ENCODE data around the gene CLIP3.
A peak's percentile ranks its signal among the peaks of the same experiment; 100 is the strongest.

GRCh38 chr19:36060430-36060829 is 27.8 kb upstream of the CLIP3 start:
- no peak for TF ChIP-seq EZH2 (IDR thresholded peaks at IDR 0.05; ENCODE audit: low read depth)
- TF ChIP-seq, protein P1, sequence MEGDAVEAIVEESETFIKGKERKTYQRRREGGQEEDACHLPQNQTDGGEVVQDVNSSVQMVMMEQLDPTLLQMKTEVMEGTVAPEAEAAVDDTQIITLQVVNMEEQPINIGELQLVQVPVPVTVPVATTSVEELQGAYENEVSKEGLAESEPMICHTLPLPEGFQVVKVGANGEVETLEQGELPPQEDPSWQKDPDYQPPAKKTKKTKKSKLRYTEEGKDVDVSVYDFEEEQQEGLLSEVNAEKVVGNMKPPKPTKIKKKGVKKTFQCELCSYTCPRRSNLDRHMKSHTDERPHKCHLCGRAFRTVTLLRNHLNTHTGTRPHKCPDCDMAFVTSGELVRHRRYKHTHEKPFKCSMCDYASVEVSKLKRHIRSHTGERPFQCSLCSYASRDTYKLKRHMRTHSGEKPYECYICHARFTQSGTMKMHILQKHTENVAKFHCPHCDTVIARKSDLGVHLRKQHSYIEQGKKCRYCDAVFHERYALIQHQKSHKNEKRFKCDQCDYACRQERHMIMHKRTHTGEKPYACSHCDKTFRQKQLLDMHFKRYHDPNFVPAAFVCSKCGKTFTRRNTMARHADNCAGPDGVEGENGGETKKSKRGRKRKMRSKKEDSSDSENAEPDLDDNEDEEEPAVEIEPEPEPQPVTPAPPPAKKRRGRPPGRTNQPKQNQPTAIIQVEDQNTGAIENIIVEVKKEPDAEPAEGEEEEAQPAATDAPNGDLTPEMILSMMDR (conservative IDR thresholded peaks at IDR 0.05) = peak; percentile 65
